GM12872 (cell line): Measurements from ENCODE around the gene GRSF1.

ENCODE experiments used
- CTCF ChIP-seq: IDR thresholded peaks from 3 replicates; pipeline ENCODE4 v1.5.1; 2011; ENCODE audit warnings: low read depth, mild to moderate bottlenecking, low read length, moderate library complexity; ENCODE audit not compliant: insufficient read depth

The GRSF1 gene

GRCh38 chr4:70778888-70779422 lies 60.7 kb downstream of the GRSF1 start:
- TF ChIP-seq CTCF, result no peak

- TF ChIP-seq CTCF, result no peak
Observed at GRCh38 chr4:70772929-70773555, 66.6 kb downstream of the GRSF1 start.

GRCh38 chr4:70768301-70768948 lies 71.3 kb downstream of the GRSF1 start:
- TF ChIP-seq CTCF, result no peak
